Thoracic aorta (tissue), 2 donors: ENCODE results near the gene RNF150. TPM values are rescaled to one million over a fixed set of nuclear protein-coding genes. Genes with fewer than 3 reads are reported as not detected.
A peak's percentile ranks its signal among the peaks of the same experiment; 100 is the strongest.

Experiments
- ATAC-seq: fragments of 150-250 bp; one replicate; pipeline ENCODE4 v1.8.0; 2017; ENCODE audit warnings: low read depth; ENCODE audit not compliant: insufficient number of reproducible peaks, low FRiP score
- DNase-seq: peaks from one replicate; pipeline ENCODE4 v3.0.0-alpha.2; 2020; ENCODE audit warnings: low spot score
- H3K27ac ChIP-seq, 2 donors: fragments of 200-600 bp; sonication (generic); 1 replicate in 1 of 2; 2 replicates in 1 of 2; pipeline ENCODE4 v1.5.1; 2016; ENCODE audit warnings: mild to moderate bottlenecking in 2 of 2, moderate library complexity in 2 of 2
- H3K27me3 ChIP-seq: fragments of 200-600 bp; sonication (generic); replicated peaks from 2 replicates; pipeline ENCODE4 v1.6.0; 2016; ENCODE audit warnings: mild to moderate bottlenecking; ENCODE audit not compliant: insufficient read depth
- H3K36me3 ChIP-seq: fragments of 200-600 bp; sonication (generic); one replicate; pipeline ENCODE4 v1.5.1; 2016
- H3K4me1 ChIP-seq, 2 donors: fragments of 200-600 bp; sonication (generic); 1 replicate in 1 of 2; 2 replicates in 1 of 2; pipeline versions ENCODE4 v1.5.1 to v1.6.0; 2016; ENCODE audit warnings: low read depth in 2 of 2, mild to moderate bottlenecking in 1 of 2; ENCODE audit not compliant: control insufficient read depth in 1 of 2
- H3K4me3 ChIP-seq: fragments of 200-600 bp; sonication (generic); 2 replicates; pipeline ENCODE4 v1.5.1; 2016; ENCODE audit warnings: mild to moderate bottlenecking
- H3K9me3 ChIP-seq: fragments of 200-600 bp; sonication (generic); 2 replicates; pipeline ENCODE4 v1.5.1; 2016
- CTCF ChIP-seq: fragments of 200-600 bp; sonication (generic); IDR thresholded peaks from one replicate; pipeline ENCODE4 v1.5.1; 2019; ENCODE audit warnings: antibody characterized with exemption
- total RNA-seq, 2 donors: library from RNA; depleted of rRNA; stranded (reverse); fragments of >200 nt; gene quantifications; one replicate each; pipeline versions ENCODE4 v1.1.0 to v1.2.3, GENCODE V29; 2016

RNF150 gene
- total RNA-seq, 2 donors from 2014 or later = 9.7 to 11.6 TPM

- ATAC-seq (no peak), DNase-seq (no peak)
- no peak overlapping the region for H3K27ac ChIP-seq
- no peaks in the 10 kb centered on the region for H3K27me3 ChIP-seq
- H3K4me1 ChIP-seq = peaks cover 26 to 36% of the 10 kb centered on the region in 2 donors
- no peak overlapping the region for H3K4me3 ChIP-seq
- no peaks in the 10 kb centered on the region for H3K36me3 ChIP-seq
- no peaks in the 10 kb centered on the region for H3K9me3 ChIP-seq
- TF ChIP-seq CTCF = no peak
Observed at GRCh38 chr4:140944572-140944971, 188.7 kb downstream of the RNF150 start.

GRCh38 chr4:140944199-140944515, 189.1 kb downstream of the RNF150 start:
- no peak for ATAC-seq
- no peak for TF ChIP-seq CTCF
- peaks cover 28 to 40% of the 10 kb centered on the region in 2 donors for H3K4me1 ChIP-seq
- H3K9me3 ChIP-seq = no peaks in the 10 kb centered on the region
- no peak for DNase-seq
- H3K27me3 ChIP-seq = no peaks in the 10 kb centered on the region
- H3K4me3 ChIP-seq = no peak overlapping the region
- no peak overlapping the region for H3K27ac ChIP-seq
- H3K36me3 ChIP-seq = no peaks in the 10 kb centered on the region

- no peak for TF ChIP-seq CTCF
- peaks cover 29 to 42% of the 10 kb centered on the region in 2 donors for H3K4me1 ChIP-seq
- peak; percentile 30 for ATAC-seq
Observed at GRCh38 chr4:140943486-140944198, 189.6 kb downstream of the RNF150 start.

GRCh38 chr4:140940589-140940988, 192.7 kb downstream of the RNF150 start:
- Histone ChIP-seq H3K27ac (peak overlapping the region in 1 of 2 donors; percentile 37), H3K4me1 (peaks cover 41 to 50% of the 10 kb centered on the region in 2 donors), H3K36me3 (no peaks in the 10 kb centered on the region), H3K4me3 (no peak overlapping the region), H3K27me3 (no peaks in the 10 kb centered on the region), H3K9me3 (no peaks in the 10 kb centered on the region)
- TF ChIP-seq CTCF = no peak
- ATAC-seq (peak; percentile 66), DNase-seq (no peak)

More at GRCh38 chr4:140943486-140944198, 189.6 kb downstream of the RNF150 start:
- H3K27ac ChIP-seq = no peak overlapping the region
- no peak for DNase-seq
- no peaks in the 10 kb centered on the region for H3K36me3 ChIP-seq
- no peak overlapping the region for H3K4me3 ChIP-seq
- no peaks in the 10 kb centered on the region for H3K9me3 ChIP-seq
- no peaks in the 10 kb centered on the region for H3K27me3 ChIP-seq

GRCh38 chr4:140937866-140938265, 195.4 kb downstream of the RNF150 start:
- Histone ChIP-seq H3K4me1 (peaks cover 39 to 48% of the 10 kb centered on the region in 2 donors), H3K27me3 (no peaks in the 10 kb centered on the region), H3K27ac (peak overlapping the region in 1 of 2 donors; percentile 5), H3K4me3 (no peak overlapping the region), H3K36me3 (no peaks in the 10 kb centered on the region), H3K9me3 (no peaks in the 10 kb centered on the region)
- DNase-seq (no peak), ATAC-seq (no peak)
- no peak for TF ChIP-seq CTCF
